ENCODE results near the gene DNAJB13. TPM values are rescaled to one million over a fixed set of nuclear protein-coding genes. Genes with fewer than 3 reads are reported as not detected.

DNAJB13 gene
- polyA plus RNA-seq, 1 of the 3 experiments (the other 2 are of a cell fraction): 0.51 TPM

GRCh38 chr11:73990730-73991129, 39.9 kb downstream of the DNAJB13 start:
- POLR2A ChIA-PET: no interaction called here
- WGBS (ENCODE audit: low lambda C conversion rate): 62% methylated on average over 2 of the region's 2 CpGs

More at GRCh38 chr11:73990730-73991129, 39.9 kb downstream of the DNAJB13 start:
- Histone ChIP-seq H3K9ac (no peak overlapping the region), H4K20me1 (ENCODE audit: insufficient read depth) (no peaks in the 10 kb centered on the region), H3K4me1 (ENCODE audit: control insufficient read depth in 1 of 2, insufficient read depth in 2 of 2, low read depth in 1 of 2, low read length in 1 of 2) (no peaks in the 10 kb centered on the region), H3K27ac (ENCODE audit: low read depth in 2 of 2, low read length in 1 of 2) (no peak overlapping the region), H3K9me3 (no peaks in the 10 kb centered on the region), H3K27me3 (ENCODE audit: insufficient read depth) (no peaks in the 10 kb centered on the region), H2AFZ (ENCODE audit: low read depth) (no peak overlapping the region), H3F3A (replicated peaks; ENCODE audit: insufficient read depth) (peaks cover 4% of the 10 kb centered on the region), H3K4me2 (no peak overlapping the region), H3K36me3 (replicated peaks in 1 of 2; ENCODE audit: control insufficient read depth in 1 of 2, insufficient read depth in 2 of 2, low read length in 1 of 2) (no peaks in the 10 kb centered on the region), H3K9me2 (no peaks in the 10 kb centered on the region), H3K79me2 (ENCODE audit: insufficient read depth) (no peaks in the 10 kb centered on the region), H3K4me3 (ENCODE audit: low read depth in 2 of 2, low read length in 1 of 2) (no peak overlapping the region)
- CTCF ChIA-PET: no interaction called here
- DNase-seq: no peak
- TF ChIP-seq YY1 (IDR thresholded peaks at IDR 0.05; ENCODE audit: low read depth) (no peak), POLR2AphosphoS5 (IDR thresholded peaks at IDR 0.05; ENCODE audit: low read depth, low read length) (no peak), FOSL2 (IDR thresholded peaks at IDR 0.05; ENCODE audit: borderline replicate concordance, low read depth) (no peak), CTCF (IDR thresholded peaks at IDR 0.05) (no peak), ELF1 (IDR thresholded peaks at IDR 0.05) (no peak), SMC3 (IDR thresholded peaks at IDR 0.05; ENCODE audit: low read depth, low read length) (no peak), MXI1 (IDR thresholded peaks at IDR 0.05; ENCODE audit: low read depth, low read length) (no peak), RAD21 (IDR thresholded peaks at IDR 0.05; ENCODE audit: low read length) (no peak), ZBTB33 (IDR thresholded peaks at IDR 0.05; ENCODE audit: borderline replicate concordance, low read depth) (no peak), TCF12 (IDR thresholded peaks at IDR 0.05) (no peak), USF2 (IDR thresholded peaks at IDR 0.05; ENCODE audit: borderline replicate concordance, low read depth, low read length) (no peak), USF1 (IDR thresholded peaks at IDR 0.05; ENCODE audit: borderline replicate concordance, low read depth) (no peak), JUND (IDR thresholded peaks at IDR 0.05) (no peak), EZH2phosphoT487 (IDR thresholded peaks at IDR 0.05; ENCODE audit: borderline replicate concordance, low read depth) (no peak), GABPA (IDR thresholded peaks at IDR 0.05; ENCODE audit: low read depth) (no peak), EP300 (IDR thresholded peaks at IDR 0.05; ENCODE audit: borderline replicate concordance in 1 of 2, low read depth in 1 of 2, low read length in 1 of 2) (no peak)
